Measurements from ENCODE around the gene KCNG4. TPM values are rescaled to one million over a fixed set of nuclear protein-coding genes. Genes with fewer than 3 reads are reported as not detected.

KCNG4 gene
- total RNA-seq, 2 experiments from 2014 or later = not detected

GRCh38 chr16:84267380-84267779 is 27.6 kb upstream of the KCNG4 start:
- no peak for TF ChIP-seq CTCF (IDR thresholded peaks at IDR 0.05)
- Mint-ChIP-seq H3K36me3 (ENCODE audit: low read depth) (no peaks in the 10 kb centered on the region), H3K4me1 (ENCODE audit: low read depth) (no peaks in the 10 kb centered on the region), H3K27me3 (peaks cover 2% of the 10 kb centered on the region), H3K27ac (no peak overlapping the region), H3K4me3 (no peak overlapping the region), H3K9me3 (no peaks in the 10 kb centered on the region)
- POLR2A ChIA-PET = no interaction called here
- ATAC-seq (no peak), DNase-seq (no peak)
- CTCF ChIA-PET = interaction anchor here (0.9 to 1.2 kb wide), 3 partner anchors 9 to 41 kb away, joined by 3 to 5 read pairs (median 4); no protein-coding TSS in a partner anchor
- intact Hi-C loops (cut with micrococcal nuclease) = no loop called here

DNA sequence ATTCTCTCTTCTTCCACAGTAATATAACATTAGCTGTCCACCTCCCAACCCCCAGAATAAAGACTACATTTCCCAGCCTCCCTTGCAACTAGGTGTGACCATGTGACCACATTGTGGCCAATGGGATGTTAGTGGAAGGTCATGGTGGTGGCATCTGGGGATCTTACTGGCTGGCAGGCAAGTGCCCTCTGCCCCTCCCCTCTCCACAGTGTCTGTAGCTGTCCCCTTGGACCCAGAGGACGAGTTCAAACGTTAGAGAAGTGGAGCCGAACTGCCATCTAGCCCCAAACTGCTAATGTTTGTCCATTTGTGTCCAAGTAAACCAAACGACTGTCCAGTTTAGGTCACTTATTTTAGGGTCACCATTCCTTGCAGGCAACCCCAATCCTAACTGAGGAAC is 26.6 kb upstream of the KCNG4 start:
- Mint-ChIP-seq H3K4me3 (no peak overlapping the region), H3K4me1 (ENCODE audit: low read depth) (no peaks in the 10 kb centered on the region), H3K27me3 (peaks cover 2% of the 10 kb centered on the region), H3K9me3 (no peaks in the 10 kb centered on the region), H3K27ac (no peak overlapping the region), H3K36me3 (ENCODE audit: low read depth) (no peaks in the 10 kb centered on the region)
- ATAC-seq (peak; percentile 93), DNase-seq (peak; percentile 55)
- intact Hi-C loops (cut with micrococcal nuclease) = no loop called here
- ChIA-PET CTCF (no interaction called here), POLR2A (no interaction called here)
- no peak for TF ChIP-seq CTCF (IDR thresholded peaks at IDR 0.05)

DNA sequence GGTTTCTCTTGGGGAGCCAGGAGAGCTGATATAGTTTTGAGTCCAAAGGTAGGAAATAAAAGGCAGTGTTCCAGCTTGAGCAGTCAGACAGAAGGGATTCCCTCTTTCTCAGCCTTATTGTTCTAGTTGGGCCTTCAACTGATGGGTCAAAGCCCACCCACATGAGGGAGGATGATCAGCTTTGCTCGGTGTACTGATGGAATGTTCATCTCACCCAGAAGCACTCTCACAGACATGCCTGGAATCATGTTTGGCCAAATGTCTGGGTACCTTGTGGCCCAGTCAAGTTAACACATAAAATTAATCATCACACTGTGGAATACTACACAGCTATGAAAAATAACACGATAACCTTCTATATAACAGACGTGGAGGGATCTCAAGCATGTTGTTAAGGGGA is 23.1 kb upstream of the KCNG4 start:
- H3K27ac Mint-ChIP-seq = no peak overlapping the region
- no peaks in the 10 kb centered on the region for H3K9me3 Mint-ChIP-seq
- no peak for ATAC-seq
- H3K4me1 Mint-ChIP-seq (ENCODE audit: low read depth) = no peaks in the 10 kb centered on the region
- peaks cover 4% of the 10 kb centered on the region for H3K27me3 Mint-ChIP-seq
- no peak overlapping the region for H3K4me3 Mint-ChIP-seq
- ChIA-PET CTCF (interaction anchor here (3.4 kb wide), 1 partner anchor 13 kb away, joined by 19 read pairs; no protein-coding TSS in a partner anchor), POLR2A (no interaction called here)
- intact Hi-C loops (cut with micrococcal nuclease) = no loop called here
- TF ChIP-seq CTCF (IDR thresholded peaks at IDR 0.05) = no peak
- DNase-seq = no peak
- H3K36me3 Mint-ChIP-seq (ENCODE audit: low read depth) = no peaks in the 10 kb centered on the region

- no peak overlapping the region for H3K4me3 Mint-ChIP-seq
- ATAC-seq = no peak
- no peaks in the 10 kb centered on the region for H3K4me1 Mint-ChIP-seq (ENCODE audit: low read depth)
- no peak for TF ChIP-seq CTCF (IDR thresholded peaks at IDR 0.05)
- DNase-seq = no peak
- intact Hi-C loops (cut with micrococcal nuclease) = no loop called here
- H3K36me3 Mint-ChIP-seq (ENCODE audit: low read depth) = no peaks in the 10 kb centered on the region
- H3K27me3 Mint-ChIP-seq = peaks cover 4% of the 10 kb centered on the region
- CTCF ChIA-PET = interaction anchor here (1.3 kb wide), 1 partner anchor 15 kb away, joined by 3 read pairs; no protein-coding TSS in a partner anchor
- H3K9me3 Mint-ChIP-seq = no peaks in the 10 kb centered on the region
- no peak overlapping the region for H3K27ac Mint-ChIP-seq
- POLR2A ChIA-PET = no interaction called here
Measured at GRCh38 chr16:84262031-84262430, 22.2 kb upstream of the KCNG4 start.

DNA sequence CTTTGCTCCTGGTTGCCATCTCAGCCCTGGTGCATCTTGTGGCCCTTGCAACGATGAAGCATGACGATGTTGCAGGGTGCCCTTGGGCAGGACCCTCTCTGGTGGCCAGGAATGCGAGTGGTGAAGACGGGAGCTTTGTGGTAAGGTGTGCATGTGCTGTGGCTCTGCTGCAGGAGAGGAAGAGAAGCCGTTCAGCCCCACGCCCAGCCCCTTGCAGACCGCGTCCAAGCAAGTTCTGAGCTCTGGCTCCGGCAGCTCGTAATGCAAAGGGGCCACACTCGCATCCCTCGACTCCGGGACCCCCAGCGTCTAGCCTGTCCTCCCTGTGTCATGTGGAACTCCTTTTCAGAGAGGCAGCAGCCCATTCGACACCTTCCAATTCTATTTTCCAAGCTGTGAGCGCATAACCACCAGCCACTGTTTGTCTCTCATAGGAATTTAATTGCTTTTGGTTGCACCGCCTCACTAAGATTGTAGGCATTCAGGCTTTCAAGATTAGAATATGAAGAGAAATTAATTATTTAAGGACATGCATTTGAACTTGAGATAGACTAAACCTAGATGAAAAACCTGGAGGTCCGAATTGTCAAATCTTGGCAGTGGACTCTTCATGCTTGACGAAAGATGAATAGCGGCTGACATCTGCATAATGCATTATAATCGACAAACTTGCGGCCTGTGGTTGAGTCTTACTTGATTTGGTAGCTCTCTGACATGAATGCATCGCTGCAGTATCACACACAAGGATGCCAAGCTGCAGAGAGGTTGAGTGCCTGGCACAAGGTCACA is 21.1 kb upstream of the KCNG4 start:
- CTCF ChIA-PET = interaction anchor here (0.8 to 1.3 kb wide), 3 partner anchors 14 to 16 kb away, joined by 3 read pairs; no protein-coding TSS in a partner anchor

More for the DNA sequence above, 21.1 kb upstream of the KCNG4 start:
- Mint-ChIP-seq H3K9me3 (no peaks in the 10 kb centered on the region), H3K4me1 (ENCODE audit: low read depth) (no peaks in the 10 kb centered on the region), H3K27me3 (peaks cover 7% of the 10 kb centered on the region), H3K4me3 (no peak overlapping the region), H3K36me3 (ENCODE audit: low read depth) (no peaks in the 10 kb centered on the region), H3K27ac (no peak overlapping the region)
- no peak for DNase-seq
- POLR2A ChIA-PET = no interaction called here
- no peak for ATAC-seq
- no peak for TF ChIP-seq CTCF (IDR thresholded peaks at IDR 0.05)
- intact Hi-C loops (cut with micrococcal nuclease) = no loop called here
